T-helper 1 cell (primary cell): ENCODE measurements around the gene LSM4.
"Not testable (repeated sequence)": the region's sequence is repeated elsewhere in the genome, so short reads cannot be mapped to it uniquely, and the experiment has no call there.

Experiments
- DNase-seq, 5 donors: peaks; one replicate each; pipeline ENCODE4 v3.0.0-alpha.2; 2012 to 2020
- total RNA-seq, 4 donors: gene quantifications; one replicate each; lab custom pipeline; 2026; lab: John Stamatoyannopoulos, UW

LSM4 gene
- total RNA-seq: 27.8 to 37.5 (median 35.2) reads per million in 4 donors

DNA sequence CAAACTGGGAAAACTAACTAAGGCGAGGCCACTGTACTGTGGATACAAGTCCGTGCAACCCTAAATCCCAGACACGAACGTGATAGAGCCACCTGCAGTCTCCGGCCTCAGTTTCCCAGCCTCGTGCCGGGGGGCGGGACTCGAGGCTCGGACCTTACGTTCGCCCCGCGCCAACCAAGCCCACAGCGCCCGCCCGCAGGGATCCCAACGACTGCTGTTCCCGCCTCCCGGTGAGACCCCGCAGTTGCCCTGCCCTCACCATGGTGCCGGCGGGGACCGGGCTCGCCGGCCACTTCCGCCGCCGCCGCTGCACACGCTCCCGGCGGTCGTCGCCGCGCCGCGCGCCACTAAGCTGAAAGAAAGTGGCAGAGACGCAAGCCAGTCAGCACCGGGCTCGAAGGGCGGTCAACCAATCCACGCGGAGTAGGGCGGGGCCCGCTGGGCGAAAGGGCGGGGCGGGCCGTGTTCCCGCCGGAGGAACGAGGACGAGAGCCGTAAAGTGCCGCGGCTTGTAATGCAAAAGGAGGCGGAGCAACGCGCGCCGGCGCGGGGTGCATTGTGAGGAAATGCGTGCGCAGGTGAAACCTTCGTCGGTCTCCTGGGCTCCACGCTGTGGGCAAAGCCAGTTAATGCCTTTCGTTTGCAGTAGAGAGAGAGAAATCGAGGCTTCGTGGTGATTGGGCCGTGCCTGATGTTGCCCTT lies at the start of gene LSM4:
Gene LSM4, minus strand, starts transcription at position 318 of the 702 bp plus-strand sequence. Its CDS starts 56 bp downstream, at position 262.
- DNase-seq: peak; percentile 98 to 100 (median 99)

DNA sequence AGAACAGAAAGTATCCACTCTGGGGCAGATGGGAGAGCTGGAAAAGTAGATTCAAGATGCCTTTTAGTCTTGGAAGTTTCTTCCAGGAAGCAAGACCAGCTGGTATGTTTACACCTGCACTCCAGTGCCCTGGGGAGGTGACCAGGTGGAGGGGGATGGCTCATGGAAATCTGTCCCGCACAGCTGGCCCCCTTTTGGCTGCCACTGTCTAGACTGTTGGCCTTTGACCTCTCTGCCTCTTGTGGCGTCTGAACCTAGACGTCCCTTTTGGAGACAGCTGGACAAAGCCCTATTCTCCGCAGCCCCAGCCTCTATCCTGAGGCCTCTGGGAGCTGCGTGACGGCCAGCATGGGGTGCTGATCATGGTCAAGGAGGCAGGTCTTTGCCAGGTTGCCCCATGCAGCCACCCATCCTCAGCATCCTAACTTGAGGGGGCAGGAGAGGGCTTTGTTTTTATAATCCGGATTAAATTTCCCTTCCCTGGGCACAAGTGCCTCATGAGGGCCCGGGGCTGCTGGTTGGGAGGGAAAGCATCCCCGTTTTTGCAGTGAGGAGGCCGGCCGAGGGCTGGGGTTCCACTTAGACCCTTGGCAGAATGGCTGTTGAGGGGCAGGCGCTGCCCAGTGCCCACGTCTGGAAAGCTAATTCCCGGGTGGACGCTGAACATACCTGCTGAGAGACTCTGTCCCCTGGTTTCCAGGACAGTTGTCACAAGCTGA lies 45.8 kb upstream of the LSM4 start:
- no peak for DNase-seq

DNA sequence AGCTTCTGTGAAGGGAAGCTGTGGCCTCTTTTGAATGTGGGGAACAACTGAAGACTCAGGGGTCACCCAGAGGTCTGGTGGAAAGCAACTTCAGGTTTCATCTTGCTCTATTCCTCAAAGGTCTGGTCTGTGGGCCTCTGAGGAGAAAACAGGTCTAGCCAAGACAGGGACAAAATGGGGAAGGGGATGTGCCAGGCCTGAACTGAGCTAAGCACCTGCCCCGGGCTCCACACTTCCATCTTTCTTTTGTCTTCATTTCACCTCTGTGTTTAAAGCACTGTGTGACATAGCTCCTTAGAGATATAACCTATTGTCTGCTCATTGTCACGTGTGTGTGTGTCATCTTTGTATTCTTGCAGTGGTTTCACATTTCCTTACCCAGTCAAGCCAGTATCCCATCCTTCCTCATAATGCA lies 43.2 kb upstream of the LSM4 start:
- no peak for DNase-seq

DNA sequence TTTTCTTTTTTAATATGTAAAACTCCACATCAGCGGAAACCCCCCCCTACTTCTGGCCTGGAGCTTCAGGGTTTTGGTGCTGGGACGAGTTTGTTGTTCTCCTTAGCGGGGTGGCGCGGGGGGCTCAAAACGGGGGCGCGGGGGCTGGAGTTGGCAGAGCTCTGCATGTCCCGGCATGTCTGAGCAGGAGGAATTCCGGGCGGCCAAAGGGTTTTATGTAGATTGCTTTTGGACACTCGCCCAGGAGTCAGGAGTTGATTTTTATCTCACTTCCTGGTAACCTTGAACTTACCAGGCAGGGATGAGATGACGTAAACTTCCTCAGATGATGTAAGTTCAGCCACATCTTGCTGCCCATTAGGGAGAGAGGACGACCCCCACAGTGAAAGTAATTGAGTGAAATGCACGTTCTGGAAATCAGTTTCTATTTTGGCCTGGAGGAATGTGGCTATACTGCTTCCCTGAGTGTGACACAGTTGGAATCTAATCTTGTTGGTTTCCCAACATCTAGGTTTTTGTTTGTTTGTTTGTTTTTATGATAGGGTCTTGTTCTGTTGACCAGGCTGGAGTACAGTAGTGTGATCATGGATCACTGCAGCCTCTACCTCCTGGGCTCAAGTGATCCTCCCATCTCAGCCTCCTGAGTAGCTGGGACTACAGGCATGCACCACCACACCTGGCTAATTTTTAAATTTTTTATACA lies 42.1 kb upstream of the LSM4 start:
- DNase-seq: no peak

DNA sequence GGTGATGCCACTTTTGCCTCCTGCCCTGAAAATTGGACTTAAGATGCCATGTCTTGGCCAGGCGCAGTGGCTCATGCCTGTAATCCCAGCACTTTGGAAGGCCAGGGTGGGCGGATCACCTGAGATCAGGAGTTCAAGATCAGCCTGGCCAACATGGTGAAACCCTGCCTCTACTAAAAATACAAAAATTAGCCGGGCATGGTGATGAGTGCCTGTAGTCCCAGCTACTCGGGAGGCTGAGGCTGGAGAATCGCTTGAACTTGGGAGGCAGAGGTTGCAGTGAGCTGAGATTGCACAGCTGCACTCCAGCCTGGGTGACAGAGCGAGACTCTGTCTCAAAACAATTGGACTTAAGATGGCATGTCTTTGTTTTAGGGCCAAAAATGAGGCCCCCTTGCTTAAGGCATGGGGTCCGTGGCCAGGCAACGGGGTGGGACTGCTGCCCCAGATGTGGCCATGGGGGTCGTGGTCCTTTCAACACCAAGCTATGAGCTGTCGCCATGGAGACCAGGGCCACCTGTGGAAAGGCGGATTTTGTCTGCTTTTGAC lies 41.5 kb upstream of the LSM4 start:
- DNase-seq: not testable (repeated sequence)

DNA sequence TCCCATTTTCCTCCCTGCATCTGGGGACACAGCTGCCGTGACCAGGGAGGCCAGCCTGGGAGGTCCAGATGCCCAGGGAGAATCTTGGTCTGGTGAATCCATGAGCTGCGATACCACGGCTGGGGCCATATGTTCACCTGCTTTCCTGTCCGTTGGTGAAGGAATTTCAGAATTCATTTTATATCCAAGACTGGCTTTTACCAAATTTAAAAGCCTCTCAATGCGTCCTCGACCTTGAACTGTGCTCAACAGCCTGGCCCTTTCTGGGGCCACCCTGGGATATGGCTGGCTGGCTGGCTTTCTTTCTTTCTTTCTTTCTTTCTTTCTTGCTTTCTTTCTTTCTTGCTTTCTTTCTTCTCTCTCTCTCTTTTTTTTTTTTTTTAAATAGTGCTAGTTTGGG lies 40.9 kb upstream of the LSM4 start:
- DNase-seq: no peak

DNA sequence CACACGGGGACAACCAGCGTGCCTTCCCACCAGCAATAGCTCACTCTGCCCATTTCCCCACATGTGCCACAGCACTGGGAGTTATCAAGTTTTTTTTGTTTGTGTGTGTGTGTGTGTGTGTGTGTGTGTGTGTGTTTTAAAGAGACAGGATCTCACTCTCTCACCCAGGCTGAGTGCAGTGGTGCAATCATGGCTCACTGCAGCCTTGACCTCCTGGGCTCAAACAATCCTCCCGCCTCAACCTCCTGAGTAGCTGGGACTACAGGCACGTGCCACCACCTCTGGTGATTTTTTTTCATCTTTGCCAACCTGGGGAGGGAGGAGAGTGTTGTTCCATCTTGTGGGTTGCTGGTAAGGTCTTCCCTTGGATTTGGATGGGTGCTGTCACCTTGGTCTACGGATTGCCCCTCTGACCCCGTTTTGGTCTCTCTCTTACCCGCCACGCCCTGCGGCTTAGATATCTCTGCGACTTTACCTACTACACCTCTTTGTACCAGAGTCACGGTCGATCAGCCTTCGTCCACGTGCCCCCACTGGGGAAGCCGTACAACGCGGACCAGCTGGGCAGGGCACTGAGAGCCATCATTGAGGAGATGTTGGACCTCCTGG lies 40.2 kb upstream of the LSM4 start:
- DNase-seq: no peak

DNA sequence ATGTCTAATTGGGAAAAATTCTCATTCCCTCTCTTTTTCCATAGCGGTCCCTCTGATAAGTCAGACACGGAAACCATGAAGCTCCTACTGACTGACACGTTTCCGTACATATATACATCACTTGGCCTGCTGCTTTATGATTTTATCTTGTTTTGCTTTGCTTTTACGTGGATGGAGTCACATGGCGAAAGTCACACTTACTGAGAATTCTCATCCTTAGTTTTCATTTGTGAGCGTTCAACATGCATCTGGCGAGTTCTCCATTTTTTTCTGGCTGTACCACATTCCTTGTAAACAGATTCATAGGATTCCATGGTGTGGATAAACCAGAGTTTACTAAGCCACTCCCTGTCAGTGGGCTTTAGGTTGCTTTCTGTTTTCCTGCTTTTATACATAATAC lies 38.8 kb upstream of the LSM4 start:
- DNase-seq: no peak

DNA sequence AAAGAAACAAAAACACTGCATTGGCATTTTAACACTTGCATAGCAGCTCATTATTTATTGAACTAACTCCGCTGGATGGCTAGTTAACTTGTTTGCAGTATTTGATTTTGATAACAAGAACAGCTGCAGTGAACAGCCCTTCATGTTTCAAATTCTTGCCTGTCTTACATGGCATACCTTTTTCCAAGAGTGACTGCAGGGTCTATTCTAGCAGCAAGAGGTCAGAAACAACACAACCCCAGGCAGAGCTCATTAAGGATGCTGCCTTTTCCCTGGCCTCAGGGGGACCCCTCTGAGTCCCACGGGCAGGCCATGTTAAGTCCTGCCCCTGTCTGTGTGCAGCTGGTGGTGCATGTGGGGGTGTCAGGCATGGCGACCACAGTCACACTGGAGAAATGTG lies 34.2 kb upstream of the LSM4 start:
- DNase-seq: no peak

DNA sequence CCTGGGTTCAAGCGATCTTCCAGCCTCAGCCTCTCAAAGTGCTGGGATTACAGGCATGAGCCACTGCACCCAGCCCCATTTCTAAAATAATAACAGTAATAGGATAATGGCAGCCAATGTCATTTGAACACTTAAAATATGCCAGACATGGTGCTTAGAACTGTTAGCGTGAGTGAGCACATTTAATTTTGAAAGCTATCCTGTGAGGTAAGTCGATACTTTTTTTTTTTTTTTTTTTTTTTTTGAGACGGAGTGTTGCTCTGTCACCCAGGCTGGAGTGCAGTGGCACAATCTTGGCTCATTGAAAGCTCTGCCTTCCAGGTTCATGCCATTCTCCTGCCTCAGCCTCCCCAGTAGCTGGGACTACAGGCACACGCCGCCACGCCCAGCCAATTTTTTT lies 31.9 kb upstream of the LSM4 start:
- not testable (repeated sequence) for DNase-seq

DNA sequence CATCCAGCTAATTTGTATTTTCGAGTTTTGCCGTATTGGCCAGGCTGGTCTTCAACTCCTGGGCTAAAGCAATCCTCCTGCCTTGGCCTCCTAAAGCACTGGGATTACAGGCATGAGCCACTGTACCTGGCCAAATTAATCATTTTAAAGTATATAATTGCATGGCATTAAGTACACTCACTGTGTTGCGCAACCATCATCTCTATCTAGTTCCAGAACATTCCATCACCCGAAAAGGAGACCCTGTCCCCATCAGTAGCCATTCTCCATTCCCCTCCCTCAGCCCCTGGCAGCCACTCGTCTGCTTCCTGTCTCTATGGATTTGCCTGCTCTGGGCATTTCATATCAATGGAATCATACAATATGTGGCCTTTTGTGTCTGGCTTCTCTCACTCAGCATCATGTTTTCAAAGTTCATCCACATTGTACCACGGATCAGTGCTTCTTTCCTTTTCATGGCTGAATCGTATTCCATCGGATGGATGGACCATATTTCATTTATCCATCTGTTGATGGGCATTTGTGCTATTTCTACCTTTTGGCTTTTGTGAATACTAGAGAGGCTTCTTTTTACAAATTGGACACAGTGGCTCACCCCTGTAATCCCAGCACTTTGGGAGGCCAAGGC lies 30.6 kb upstream of the LSM4 start:
- DNase-seq: no peak

DNA sequence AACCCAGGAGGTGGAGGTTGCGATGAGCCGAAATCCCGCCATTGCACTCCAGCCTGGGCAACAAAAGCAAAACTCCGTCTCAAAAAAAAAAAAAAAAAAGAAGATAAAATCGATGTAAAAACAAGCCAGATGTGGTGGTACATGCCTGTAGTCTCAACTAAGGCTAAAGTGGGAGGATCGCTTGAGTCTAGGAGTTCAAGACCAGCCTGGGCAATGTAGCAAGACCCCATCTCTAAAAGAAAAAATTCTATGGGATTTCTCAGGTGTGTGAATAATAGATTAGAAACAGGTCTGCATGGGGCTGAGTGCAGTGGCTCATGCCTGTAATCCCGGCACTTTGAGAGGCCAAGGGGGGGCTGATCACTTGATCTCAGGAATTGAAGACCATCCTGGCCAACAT lies 28.7 kb upstream of the LSM4 start:
- no peak for DNase-seq

DNA sequence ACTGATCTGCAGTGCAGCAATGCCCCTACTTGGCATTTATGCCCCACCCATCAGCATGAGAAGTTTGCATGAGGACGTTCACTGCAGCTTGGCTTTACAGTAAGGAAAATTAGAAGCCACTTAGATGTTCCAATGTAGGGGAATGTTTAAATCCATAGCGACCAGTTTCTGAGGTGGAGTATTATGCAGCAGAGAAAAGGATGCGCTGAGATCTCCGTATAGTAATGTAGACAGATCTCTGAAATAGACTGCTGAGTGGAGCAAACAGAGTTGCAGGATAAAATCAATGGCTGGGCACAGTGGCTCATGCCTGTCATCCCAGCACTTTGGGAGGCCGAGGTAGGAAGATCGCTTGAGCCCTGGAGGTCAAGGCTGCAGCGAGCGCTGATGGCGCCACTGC lies 27.6 kb upstream of the LSM4 start:
- no peak for DNase-seq

DNA sequence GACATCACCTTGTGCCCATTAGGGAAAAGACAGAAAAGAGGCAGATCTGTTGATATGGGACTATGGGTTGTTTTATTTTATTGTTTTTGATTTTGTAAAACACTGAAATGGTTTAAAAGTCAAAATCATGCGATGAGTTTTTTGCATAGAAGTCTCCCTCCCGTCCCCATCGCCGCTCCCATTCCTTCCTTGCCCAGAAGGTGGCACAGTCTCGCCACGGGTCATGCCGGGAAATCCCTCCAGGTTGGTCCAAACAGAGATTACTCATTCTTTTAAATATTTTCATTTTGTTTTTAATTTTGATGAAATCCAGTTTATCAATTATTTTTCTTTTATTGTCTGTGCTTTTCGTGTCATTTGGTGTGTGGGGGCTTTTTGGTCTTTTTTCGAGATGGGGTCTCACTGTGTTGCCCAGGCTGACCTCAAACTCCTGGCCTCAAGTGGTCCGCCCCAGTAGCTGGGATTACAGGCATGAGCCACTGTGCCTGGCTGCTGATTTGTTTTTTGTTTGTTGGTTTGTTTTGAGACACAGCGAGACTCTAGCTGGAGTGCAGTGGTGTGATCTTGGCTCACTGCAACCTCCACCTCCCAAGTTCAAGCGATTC lies 26.8 kb upstream of the LSM4 start:
- no peak for DNase-seq

DNA sequence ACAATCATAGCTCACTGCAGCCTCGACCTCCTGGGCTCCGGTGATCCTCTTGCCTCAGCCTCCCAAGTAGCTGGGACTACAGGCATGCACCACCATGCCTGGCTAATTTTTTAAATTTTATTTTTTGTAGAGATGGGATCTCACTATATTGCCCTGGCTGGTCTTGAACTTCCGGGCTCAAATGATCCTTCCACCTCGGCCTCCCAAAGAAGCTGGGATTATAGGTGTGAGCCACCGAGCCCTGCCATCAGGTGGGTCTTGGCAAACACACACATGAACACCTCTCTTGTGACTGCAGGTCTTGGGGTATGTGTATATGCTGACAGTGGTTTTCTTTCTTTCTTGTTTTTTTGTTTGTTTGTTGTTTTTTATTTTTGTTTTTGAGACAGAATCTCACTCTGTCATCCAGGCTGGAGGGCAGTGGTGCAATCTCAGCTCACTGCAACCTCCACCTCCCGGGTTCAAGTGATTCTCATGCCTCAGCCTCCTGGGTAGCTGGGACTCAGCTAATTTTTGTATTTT lies 26.0 kb upstream of the LSM4 start:
- DNase-seq: not testable (repeated sequence)

DNA sequence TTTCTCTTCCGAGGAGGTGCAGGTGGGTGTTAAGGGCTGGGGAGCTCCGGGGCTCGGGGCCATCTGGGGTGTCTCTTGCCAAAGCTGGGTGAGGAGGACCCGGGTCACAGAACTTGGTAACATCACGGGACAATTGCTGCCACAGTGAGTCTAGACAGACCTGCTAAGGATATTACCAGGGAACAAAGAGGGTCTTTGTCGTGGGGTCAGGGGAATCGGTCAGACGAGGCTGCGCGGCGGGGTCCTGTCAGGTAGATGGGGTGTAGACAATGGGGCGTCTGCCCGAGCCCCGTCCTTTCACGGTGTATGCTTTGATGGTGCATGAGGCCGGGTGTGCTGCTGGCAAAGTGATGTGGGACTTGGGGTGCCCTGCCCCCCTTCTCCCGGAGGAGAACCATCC lies 25.3 kb upstream of the LSM4 start:
- no peak for DNase-seq

DNA sequence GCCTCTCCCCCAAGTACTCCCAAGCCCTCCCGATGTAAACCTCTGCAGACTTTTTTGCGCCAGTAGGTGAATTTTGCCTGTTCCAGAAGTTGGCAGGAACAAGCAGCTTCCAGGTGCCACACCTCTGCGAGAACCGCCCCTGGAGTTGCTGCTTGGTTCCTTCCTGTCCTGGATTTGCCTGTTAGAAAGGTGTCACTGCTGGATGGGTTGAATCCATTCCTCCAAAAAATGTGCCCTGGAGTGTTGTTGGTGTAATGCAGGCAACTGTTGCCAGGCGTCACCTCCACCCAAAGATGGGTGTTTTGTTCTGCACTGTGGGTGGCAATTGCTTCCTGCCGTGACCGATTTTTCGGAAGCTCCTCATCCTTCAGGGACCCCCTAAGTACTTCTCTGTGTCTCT lies 23.2 kb upstream of the LSM4 start:
- DNase-seq: no peak

DNA sequence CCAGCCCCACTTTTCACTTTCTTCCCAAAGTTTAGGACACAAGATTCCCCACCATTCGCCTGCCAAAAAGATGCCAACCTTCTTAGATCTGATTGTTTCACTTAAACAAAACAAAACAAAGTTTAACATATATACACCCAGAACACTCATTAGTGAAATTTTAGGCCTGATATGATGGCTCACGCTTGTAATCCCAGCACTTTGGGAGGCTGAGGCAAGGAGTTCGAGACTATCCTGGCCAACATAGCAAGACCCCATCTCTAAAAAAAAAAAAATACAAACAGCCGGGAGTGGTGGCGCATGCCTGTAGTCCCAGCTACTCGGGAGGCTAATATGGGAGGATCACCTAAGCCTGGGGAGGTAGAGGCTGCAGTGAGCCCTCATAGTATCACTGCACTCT lies 22.4 kb upstream of the LSM4 start:
- DNase-seq: no peak

DNA sequence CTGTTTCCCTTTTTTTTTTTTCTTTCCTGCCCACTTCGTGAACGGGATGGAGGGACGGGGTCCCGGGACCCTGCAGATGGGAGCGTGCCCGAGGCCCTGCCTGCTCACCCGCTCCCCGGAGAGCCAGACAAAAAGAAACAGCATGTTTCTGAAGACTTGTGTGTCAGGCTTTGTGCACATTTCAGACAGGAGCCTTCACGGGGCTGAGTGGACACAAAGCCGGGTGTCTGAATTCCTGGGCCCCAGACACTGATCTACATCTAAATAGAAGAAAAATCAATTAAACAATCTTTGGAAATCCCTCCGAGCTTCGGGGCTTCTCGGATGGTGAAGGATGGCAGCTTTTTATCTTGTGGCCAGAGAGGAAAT lies 21.7 kb upstream of the LSM4 start:
- no peak for DNase-seq

DNA sequence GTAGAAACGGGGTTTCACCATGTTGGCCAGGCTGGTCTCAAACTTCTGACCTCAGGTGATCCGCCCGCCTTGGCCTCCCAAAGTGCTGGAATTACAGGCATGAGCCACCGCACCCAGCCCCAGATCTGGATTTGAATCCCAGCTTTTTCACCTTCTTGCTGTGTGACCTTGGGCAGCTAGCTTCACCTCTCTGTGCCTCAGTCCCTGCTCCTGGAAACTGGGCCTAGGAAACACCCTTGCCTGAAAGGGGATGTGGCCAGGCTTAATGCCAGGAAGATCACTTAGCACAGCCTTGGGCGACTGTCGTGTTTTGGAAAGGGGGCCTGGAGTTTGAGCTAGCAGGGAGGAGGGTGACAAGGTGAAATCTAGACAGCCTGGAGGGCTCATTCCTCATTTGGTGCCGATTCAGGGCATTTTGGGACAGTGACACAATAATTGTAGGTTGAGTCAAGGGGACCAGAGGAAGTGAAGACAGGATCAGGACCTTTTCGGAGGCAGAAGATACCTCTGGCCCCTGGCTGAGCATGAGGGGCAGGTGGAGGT lies 19.3 kb upstream of the LSM4 start:
- DNase-seq: no peak
